Lower leg skin (tissue), 4 donors: ENCODE measurements around the gene ATCAY. TPM values are rescaled to one million over a fixed set of nuclear protein-coding genes. Genes with fewer than 3 reads are reported as not detected.

Source experiments
- DNase-seq, 2 donors: peaks; one replicate each; pipeline ENCODE4 v3.0.0-alpha.2; 2019; ENCODE audit warnings: low spot score in 2 of 2
- H3K4me3 ChIP-seq: fragments of 200-600 bp; sonication (generic); 2 replicates; pipeline ENCODE4 v1.5.1; 2017; ENCODE audit warnings: mild to moderate bottlenecking, low read depth; ENCODE audit not compliant: poor library complexity, severe bottlenecking
- POLR2A ChIP-seq, 2 donors: fragments of 450-650 bp; IDR thresholded peaks; one replicate each; pipeline ENCODE4 v1.6.1; 2016 to 2017; ENCODE audit warnings: antibody characterized with exemption in 2 of 2, mild to moderate bottlenecking in 1 of 2, moderate library complexity in 1 of 2
- WGBS, 2 donors: methylation state at CpG; one replicate each; pipeline ENCODE4 v1.1.5; 2018; 5-methylcytosine and 5-hydroxymethylcytosine counted together
- intact Hi-C: fragments of 100-400 bp; cut with DNase I; formaldehyde crosslinking; loops from one replicate; pipeline ENCODE4 v1.15.0; 2023; ENCODE audit warnings: low total_unique reads
- total RNA-seq, 4 donors: library from RNA; depleted of rRNA; stranded (reverse); fragments of >200 nt; gene quantifications; one replicate each; pipeline ENCODE4 v1.1.0, GENCODE V29; 2016
- TF ChIP-seq, protein P1 (sequence below), 3 donors: fragments of 450-650 bp; IDR thresholded peaks; one replicate each; pipeline ENCODE4 v1.5.1; 2016; ENCODE audit warnings: antibody characterized with exemption in 3 of 3, mild to moderate bottlenecking in 3 of 3, moderate library complexity in 2 of 3

ATCAY gene
- total RNA-seq, 4 donors from 2014 or later, result not detected

DNA sequence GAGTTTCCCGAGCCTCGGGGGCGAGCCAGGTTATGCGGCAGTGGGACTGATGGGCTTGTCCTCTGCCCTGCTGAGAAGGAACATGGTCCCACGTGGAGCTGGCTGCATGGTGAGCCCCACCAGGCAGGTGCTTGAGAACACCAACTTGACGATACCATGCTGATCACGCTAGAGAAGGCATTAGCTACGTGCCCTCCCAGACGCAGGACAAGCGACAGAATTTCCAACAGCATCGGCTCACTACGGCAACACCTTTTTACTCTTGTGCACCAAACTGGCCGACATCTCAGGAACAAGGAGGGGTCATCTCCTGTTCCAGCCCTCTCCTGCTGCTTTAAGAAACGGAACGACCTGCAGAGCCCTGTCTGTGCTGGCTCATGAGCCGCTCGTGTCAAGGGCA is 20.0 kb upstream of the ATCAY start:
- 87 to 88% methylated on average over 17 of the region's 17 CpGs for WGBS, 2 donors
- DNase-seq, result no peak
- H3K4me3 ChIP-seq, result no peak overlapping the region
- TF ChIP-seq, protein P1, sequence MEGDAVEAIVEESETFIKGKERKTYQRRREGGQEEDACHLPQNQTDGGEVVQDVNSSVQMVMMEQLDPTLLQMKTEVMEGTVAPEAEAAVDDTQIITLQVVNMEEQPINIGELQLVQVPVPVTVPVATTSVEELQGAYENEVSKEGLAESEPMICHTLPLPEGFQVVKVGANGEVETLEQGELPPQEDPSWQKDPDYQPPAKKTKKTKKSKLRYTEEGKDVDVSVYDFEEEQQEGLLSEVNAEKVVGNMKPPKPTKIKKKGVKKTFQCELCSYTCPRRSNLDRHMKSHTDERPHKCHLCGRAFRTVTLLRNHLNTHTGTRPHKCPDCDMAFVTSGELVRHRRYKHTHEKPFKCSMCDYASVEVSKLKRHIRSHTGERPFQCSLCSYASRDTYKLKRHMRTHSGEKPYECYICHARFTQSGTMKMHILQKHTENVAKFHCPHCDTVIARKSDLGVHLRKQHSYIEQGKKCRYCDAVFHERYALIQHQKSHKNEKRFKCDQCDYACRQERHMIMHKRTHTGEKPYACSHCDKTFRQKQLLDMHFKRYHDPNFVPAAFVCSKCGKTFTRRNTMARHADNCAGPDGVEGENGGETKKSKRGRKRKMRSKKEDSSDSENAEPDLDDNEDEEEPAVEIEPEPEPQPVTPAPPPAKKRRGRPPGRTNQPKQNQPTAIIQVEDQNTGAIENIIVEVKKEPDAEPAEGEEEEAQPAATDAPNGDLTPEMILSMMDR (IDR thresholded peaks at IDR 0.05), result no peak
- TF ChIP-seq POLR2A (IDR thresholded peaks at IDR 0.05), result no peak
- intact Hi-C loops, result no loop called here

- intact Hi-C loops, result no loop called here
- 81 to 82% methylated on average over 24 to 25 of the region's 25 CpGs for WGBS, 2 donors
- no peak for TF ChIP-seq POLR2A (IDR thresholded peaks at IDR 0.05)
- TF ChIP-seq, protein P1 (IDR thresholded peaks at IDR 0.05), result no peak
- no peak for DNase-seq
- H3K4me3 ChIP-seq, result no peak overlapping the region
Observed at GRCh38 chr19:3862826-3863500, 17.5 kb upstream of the ATCAY start.

DNA sequence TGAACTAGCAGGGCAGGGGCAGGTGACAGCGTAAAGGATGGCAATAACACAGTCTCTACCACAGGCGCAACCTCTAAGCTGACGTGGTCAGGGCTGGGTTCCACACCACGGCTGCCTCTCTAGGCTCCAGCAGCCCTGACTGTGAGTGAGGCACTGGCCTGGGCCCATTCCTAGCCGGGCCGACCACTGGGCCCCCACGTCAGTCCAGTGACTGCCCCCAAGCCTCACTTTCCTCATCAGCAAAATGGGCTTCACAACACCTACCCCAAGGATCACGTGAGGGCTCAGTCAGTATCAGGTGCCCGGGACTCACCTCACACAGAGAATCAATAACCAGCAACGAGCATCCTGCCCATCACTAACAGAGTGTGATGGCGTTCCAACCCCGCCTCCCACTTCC is 16.8 kb upstream of the ATCAY start:
- no peak for DNase-seq
- WGBS, 2 donors, result 78 to 82% methylated on average over 10 to 12 of the region's 12 CpGs
- intact Hi-C loops, result no loop called here
- TF ChIP-seq POLR2A (IDR thresholded peaks at IDR 0.05), result no peak
- TF ChIP-seq, protein P1 (IDR thresholded peaks at IDR 0.05), result no peak
- no peak overlapping the region for H3K4me3 ChIP-seq

- intact Hi-C loops, result no loop called here
- WGBS, 2 donors, result 57 to 60% methylated on average over 12 to 14 of the region's 14 CpGs
- no peak overlapping the region for H3K4me3 ChIP-seq
- no peak for TF ChIP-seq POLR2A (IDR thresholded peaks at IDR 0.05)
- TF ChIP-seq, protein P1 (IDR thresholded peaks at IDR 0.05), result no peak
- DNase-seq, result no peak
Observed at GRCh38 chr19:3866910-3867638, 13.4 kb upstream of the ATCAY start.

- no peak for DNase-seq
- no peak overlapping the region for H3K4me3 ChIP-seq
- TF ChIP-seq POLR2A (IDR thresholded peaks at IDR 0.05), result no peak
- TF ChIP-seq, protein P1 (IDR thresholded peaks at IDR 0.05), result no peak
- WGBS, 2 donors, result 18 to 20% methylated on average over 22 to 30 of the region's 30 CpGs
- intact Hi-C loops, result no loop called here
Observed at GRCh38 chr19:3867971-3868769, 12.3 kb upstream of the ATCAY start.
